NCI-H510A (cell line): ENCODE measurements around the gene SP110.

ENCODE experiments used
- DNase-seq: peaks from one replicate; lab custom pipeline; 2025; lab: John Stamatoyannopoulos, UW

Gene SP110

DNA sequence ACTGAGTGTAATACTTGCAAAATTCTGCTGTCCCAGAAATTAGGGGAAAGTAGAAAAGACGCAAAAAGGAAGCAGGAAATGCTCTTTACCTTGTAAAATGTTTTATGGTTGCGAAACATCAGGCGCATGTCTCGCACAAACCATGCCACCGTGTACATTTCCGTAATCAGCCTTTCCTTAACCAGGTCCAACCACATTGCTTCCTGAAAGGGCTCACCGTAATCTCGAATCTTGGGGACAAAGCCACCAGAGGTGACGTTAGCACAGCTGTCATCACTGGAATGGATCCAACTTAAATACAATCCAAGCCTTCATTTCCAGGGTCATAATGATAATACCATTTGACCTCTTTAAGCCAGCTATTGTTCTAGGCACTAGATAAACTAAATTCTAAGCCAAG lies 49.3 kb downstream of the SP110 start:
- peak; percentile 77 for DNase-seq

DNA sequence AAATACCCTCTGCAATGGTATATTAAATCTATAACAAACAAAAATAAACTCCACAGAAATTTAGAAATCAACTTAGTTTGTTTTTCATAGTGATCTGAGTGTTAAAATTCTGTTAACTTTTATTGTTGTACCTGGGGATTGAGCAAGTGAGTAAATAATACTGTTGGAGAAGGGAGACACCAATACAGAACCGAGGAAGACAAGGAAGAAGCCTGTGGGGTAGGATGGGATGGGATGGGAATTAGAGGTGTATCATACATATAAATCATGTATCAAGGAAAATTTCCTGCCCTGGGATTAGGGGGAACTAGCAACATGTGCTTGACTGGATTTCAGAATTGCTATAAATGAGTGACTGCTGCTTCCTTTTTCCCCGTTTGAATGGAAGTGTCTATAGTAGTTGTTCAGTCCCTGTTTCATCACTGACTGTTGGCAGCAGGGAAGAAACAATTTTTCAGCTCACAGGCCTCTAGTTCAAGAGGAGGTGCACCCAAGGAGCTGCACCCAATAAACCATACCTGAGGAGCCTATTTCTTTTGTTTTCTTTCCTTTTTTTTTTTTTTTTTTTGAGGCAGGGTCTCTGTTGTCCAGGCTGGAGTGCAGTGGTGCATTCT lies 53.1 kb downstream of the SP110 start:
- no peak for DNase-seq

DNA sequence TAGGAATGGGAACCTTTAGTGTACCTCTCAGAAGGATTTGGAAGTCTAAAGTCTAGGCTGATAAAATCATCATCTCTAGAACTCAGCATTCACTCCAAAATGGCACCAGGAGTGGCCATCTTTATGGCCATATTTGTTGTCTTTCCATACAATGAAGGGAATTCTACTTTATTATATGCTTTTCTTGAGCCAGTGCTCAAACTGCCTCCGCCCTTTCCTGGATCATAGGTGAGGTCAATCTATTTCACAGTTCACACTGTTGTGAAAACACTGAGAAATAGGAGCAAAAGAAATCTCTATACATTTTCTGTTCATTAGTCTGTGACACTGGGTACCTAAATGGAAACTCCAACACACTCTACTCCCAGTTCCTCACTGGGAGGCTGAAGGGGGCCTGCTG lies 55.6 kb downstream of the SP110 start:
- DNase-seq = no peak

DNA sequence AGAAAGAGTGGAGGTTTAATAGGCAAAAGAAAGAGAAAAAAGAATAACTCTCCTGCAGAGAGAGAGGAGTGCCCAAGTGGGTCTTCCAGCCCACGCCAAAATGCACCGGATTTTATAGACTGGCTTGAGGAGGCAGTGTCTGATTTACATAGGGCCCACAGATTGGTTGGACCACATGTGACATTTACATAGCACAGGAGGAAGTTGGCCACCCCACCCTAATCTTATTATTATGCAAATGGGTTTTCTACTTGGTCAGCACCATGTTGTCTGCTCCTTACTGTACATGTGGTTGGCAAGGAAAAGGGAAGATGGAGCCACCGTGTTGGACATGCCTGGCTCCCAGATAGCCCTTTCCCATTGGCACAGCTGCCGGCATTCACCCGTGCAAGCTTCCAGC lies 56.8 kb downstream of the SP110 start:
- DNase-seq = no peak

DNA sequence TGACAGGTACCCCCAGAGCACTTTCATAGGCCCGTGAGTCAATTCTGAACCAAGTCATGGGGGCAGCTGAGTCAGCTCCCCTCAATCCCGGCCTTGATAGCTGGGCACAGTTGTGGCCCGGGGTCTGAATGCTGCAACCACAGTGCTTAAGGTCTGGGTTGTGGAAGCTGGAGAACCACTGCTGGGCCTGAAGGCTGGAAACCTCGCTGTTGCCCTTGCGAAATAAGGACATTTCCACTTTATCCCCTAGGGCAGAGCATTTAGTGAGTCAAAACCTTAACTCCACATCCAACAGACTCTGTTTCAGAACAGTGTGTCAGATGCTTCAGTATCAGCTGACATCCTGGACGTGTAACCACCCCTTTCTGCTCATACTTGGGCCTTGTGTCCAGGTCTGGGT lies 58.6 kb downstream of the SP110 start:
- no peak for DNase-seq

DNA sequence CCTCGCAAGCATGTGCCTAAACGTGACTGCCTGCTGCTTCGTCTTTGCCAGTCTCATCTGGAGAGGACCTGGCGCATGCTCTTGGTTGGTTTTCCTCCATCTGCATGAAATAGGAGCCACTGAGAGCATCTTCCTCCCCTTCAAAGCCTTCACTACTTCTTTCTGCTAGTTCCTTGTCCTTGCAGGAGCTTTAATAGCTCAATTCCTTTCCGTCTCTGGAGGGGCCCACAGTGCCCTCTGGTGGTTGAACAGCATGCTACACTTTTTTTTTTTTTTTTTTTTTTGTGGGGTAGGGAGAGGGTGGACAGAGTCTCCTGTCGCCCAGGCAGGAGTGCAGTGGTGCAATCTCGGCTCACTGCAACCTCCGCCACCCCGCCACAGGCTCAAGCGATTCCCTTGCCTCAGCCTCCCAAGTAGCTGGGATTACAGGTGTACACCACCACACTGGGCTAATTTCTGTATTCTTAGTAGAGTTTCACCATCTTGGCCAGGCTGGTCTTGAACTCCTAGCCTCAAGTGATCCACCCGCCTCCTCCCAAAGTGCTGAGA lies 59.6 kb downstream of the SP110 start:
- DNase-seq = peak; percentile 36

DNA sequence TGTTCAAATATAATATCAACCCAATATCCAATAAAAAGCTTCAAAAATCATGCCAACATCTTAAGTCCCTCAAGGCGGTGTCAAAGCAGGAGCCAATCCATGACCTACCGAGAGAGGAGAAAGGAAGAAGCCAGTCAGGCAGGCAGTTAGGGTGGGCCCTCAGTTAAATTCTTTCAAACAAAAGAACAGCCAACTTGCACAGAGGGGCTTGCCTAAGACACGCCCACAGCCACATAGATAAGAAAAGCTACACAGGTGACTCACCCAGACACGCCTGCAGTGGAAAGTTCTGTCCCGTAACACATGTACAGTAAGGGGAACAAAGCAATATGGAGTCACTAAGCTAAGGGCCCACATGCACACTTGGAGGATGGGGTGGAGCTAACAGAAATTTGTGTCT lies 61.3 kb downstream of the SP110 start:
- DNase-seq = no peak

DNA sequence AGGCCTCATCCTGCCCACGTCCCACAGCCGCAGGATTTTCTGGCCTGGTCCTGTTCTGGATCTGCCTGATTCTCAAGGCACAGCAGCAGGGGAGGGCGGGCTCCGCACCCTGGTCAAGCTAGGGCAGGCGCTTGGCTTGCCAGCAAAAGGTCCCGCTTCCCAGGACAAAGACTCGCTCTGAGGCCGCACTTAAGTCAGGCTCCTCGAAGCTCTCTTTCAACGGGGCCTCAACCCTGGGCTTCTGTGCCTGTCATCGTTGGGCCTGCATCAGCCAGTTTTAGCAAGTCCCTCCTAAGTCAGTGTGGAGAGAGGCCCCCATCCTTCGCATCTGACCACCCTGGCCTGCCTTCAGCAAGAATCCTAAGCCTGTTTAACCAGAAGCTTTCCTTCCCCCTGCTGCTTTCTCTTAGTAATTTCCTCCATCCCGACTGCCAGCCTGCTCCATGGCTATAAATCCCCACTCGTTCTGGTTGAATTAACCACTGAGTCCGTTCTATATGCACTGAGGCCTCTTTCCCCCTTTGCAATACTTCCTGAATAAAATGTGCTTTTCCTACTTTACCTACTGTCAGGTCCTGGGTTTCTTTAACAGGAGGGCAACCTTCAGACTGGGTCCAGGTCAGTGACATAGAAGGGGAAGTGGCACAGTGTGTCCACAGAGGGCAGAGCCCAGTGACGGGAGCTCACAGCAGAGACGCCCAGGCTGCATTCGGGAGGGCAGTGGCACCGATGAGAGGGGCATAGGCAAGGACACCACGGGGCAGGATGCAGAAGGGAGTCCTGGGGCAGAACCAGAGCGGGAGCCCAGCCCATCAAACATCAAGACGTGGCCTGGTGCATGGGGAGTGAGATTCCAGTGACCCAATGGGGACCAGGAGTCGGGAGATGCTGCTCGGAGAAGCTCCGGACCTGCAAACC lies 62.7 kb downstream of the SP110 start:
- DNase-seq = no peak

DNA sequence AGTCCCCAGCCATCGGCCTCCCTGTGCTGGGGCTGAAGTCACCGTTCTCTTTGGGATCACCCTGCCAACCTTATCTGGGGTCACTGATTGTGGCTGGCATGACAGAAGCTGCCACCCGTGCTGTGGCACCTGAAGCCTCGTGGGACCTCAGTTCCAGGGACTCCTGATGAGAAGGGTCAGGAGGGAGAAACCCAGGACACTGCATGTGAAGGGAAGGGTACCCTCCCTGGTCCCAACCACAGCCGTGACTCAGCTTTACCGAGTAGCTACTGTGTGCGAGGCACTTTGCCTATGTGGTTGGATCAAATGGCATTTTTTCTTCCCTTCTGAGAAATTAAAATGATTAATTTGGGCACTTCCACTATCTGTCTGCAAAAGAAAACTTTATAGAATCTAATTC lies 64.4 kb downstream of the SP110 start:
- DNase-seq = no peak

DNA sequence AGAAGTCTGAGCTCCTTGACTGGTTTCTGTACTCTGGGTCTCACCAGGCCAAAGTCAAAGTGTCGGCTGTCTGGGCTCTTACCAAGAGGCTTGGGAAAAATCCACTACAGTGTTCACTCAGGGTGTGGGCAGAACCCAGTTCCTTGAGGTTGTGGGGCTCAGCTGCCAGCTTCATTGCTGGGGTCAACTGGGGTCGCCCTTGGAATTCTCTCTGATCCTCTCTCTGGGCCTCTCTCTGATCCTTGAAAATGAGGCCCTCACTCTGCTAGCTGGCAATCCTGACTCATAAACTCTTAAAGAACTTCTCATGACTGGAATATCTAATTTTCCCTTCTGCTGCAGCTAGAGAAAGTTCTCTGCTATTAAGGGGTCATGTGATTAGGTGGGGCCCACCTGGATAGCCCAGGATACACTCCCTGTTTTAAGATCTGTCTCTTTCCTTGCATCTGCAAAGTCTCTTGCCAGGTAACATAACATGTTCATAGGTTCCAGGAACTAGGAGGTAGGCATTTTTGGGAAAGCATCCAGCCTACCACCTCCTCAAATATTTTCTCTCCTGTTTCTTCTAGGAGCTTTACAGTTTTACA lies 66.3 kb downstream of the SP110 start:
- DNase-seq = no peak

DNA sequence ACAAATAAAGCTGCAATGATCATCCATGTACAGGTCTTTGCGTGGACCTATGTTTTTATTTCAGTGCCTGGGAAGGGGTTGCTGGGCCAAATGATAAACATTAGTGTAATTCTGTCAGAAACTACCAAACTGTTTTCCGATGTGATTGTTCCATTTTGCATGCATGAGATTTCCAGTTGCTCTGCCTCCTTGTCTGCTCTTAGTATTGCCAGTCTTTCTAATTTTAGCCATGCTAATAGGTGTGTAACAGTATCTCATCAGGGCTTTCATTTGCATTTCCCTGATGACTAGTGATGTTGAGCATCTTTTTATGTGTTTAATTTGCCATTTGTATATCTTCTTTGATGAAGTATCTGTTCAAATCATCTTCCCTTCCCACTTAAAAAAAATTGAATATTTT lies 67.5 kb downstream of the SP110 start:
- no peak for DNase-seq

DNA sequence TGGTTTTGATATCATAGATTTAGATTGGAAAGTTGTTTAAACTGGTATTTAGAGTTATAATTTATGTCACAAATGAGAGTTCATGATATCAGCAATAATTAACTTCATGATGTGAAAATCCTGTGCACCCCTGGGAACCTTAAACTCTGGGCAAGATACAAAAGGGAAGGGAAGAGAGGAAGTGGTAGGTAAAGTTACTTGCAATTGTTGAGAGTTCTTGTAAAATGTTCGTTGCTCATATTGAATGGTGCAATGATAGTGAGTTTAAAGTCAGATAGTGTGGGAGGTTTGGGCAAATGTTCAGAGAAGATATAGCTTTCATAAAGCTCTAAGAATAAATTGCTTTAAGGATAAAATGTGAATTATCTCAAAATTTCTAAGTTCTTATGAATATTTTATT lies 75.4 kb downstream of the SP110 start:
- no peak for DNase-seq

DNA sequence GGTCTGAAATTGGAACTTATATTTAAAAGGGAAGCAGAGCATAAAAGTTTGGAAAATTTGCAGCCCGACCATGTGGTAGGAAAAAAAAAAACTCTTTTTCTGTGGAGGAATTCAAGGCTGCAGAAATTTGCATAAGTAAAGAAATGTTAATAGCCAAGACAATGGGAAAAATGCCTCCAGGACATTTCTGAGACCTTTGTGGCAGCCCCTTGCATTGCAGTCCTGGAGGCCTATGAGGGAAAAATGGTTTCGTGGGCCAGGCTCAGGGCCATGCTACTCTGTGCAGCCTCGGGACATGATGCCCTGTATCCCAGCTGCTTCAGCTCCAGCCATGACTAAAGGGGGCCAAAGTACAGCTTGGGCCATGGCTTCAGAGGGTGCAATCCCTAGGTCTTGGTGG lies 79.1 kb downstream of the SP110 start:
- DNase-seq = no peak

DNA sequence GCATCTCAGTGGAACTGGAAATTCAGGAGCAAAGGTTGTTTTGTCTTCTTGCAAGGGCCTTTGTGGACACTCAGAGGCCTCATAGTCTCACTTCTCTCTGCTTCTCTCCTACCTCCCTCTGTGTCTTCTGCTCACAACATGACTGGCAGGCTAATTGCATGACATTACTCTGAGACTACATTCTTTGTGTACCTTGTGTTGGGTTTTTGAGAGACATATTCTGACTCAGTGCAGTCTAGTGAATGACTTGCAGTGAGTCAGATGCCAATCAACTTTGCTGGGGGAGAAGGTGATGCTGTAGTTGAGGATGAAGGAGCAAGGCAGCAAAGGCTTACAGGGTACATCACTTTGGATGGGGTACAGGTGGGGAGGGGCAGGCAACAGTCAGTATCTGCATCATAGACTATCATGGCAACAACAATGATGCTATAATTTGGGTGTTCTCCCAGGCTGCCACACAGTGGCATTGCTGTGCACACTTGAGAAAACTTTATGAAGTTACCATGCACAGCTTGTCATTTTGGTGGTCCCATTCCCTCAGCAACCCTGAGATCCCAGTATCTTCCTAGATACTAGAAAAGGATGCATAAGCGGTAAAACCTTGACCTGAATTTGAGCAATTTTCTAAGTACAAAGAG lies 81.8 kb downstream of the SP110 start:
- DNase-seq = no peak

DNA sequence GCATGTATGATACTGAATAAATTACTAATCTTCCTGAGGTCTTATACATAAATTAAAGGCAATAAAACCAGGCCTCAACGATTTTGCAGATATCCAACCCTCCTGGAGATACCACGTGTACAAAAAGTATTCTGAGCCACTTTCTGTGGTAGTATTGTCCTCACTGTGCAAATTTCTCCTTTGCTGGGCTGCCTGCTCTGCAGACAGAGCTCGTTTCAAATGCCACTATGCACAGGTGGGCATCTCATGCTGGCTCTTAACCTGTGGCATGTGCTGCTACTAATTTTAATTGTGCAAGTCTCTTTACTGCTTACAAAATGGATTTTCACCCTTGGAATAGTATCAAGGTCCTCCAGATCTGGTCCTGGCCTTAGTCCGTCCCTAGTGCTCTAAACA lies 84.7 kb downstream of the SP110 start:
- no peak for DNase-seq

DNA sequence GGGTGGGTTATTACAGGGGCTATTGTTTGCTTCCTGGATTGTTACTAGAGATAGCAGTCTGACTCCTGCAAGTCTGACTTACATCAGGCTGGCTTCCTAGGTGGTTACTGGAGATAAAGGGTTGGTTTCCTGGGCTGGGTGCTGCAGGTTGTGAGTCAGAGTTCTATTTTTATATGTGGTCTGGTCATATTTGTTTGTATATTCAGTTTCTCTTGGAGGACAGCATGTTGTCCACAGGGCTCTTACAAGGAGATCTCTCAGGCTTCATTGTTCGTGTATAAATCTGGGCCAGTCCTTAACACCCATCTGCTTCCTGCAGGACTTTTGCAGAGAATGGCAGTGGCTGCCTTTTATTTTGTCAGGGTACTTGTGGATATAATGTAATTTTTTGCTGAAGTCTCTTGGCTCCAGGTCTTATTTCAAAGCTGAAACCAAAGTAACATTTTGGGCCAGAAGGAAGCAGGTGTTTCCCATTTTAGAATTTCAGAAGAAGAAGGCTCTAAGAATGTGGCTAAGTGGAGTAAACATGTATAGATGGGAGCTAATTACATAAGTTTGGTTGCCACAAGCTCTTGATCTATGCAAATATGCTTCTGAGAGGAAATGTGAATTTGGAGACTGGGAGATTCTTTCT lies 85.2 kb downstream of the SP110 start:
- no peak for DNase-seq

DNA sequence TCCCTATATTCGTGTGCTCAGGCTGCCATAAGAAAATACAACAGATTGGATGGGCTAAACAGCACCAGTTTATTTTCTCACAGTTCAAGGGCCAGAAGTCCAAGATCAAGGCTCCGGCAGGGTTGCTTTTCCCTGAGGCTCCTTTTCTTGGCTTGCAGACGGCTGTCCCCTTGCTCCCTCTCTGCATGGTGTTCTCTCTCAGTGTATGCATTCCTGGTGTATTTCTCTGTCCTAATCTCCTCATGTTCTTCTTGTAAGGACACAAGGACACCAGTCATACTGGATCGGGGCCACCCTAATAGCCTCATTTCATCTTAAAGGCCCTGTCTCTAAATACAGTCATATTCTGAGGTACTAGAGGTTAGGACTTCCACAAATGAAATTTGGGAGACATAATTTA lies 88.4 kb downstream of the SP110 start:
- DNase-seq = no peak

DNA sequence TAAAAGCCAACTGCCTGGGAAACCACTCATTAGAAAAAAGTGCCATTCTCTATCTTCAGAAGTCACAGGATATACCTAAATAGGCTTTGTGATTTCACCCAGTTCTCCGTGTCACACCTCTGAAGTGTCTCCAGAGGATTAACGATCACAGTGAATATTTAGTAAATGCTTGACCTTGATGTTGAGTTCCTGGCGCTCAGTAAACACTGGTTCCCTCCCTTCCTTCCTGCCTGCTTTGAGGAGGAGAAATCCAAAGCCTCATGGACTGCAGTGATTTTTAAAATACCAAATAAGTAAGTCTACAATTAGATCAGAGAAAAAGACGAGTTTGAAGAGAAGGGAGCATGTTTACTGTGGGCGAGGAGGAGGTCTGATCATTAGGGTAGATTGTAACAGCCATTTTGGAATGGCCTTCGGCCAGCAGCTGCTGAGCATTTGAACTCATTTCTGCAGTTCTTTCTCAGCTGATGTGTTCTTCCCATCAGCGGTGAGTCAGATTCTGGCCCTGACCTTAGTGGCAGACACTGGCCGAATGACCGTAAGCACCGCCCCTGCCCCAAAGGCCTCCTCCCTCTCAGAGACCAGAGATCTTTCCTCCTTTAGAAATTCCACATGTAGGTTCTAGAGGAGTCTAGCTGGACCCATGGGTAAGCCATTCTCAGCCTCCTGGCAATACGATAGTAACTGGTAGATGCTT lies 89.0 kb downstream of the SP110 start:
- no peak for DNase-seq

DNA sequence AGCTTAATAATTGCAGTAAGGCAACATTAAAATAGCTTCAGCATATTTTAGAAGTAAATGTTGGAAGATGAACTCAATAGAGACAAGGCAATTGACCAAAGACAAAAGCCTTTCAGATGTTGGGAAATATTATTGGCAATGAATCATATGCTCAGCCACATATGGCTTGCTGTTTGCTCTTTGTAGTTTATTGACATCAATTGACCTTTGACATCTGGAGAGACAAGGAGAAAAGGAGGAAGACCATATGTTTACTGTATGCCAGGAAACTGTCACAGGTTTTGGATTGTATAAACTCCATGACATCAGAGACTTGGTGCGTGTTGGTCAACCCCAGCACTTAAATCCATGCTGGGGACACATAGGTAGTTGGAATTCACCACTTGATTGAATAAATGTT lies 90.4 kb downstream of the SP110 start:
- DNase-seq = no peak

DNA sequence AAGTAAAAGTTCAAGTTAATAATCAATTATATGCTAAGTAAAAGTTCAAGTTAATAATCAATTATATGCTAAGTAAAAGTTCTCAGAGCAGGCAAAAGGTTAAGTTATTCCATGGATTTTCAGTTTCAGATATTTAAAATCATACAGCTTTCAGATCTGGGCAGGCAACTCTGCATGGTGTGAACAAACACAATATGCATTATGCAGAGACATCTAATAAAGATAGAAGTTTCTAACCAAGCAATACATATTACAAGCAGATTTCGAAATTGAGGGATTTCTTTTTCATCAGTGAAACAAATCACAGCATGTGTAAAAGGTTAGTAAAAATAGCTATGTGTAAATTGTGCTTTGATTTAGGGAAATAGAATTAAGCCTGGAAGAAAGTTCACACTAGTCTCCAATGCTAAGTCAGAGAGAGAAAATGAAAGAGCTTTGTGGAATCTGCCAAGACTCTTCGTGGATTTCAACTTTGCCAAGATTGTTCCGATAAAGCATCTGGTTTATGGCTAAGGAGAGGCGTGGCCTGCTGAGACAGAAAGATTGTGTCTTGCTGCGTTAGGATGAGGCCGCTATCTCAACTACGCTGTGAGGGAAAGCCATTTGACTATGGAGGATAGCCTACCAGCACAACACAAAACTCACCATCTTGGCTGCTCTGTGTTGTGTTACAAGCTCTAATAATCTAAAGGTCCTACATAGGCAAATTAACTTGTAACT lies 91.0 kb downstream of the SP110 start:
- no peak for DNase-seq

DNA sequence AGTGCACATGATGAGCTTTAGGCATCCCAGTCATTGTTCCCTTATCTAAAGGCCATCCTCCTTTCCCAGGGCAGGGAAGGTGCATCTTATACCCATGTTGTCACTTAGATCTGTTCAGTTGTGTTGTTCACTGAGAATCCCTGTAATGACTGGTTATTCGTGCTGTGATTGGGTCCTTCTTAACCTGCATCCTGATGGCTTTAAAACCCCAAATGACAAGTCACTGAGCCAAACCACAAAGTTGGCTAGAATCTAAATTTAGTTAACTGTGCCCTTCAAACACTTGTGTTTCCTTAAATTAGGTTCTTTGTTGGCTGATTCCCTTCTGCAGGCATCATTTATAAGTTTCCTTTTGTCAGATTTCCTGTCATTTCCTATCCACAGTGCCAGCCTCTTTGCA lies 92.6 kb downstream of the SP110 start:
- DNase-seq = no peak
